ENCODE results near the gene PRKCH. TPM values are rescaled to one million over a fixed set of nuclear protein-coding genes. Genes with fewer than 3 reads are reported as not detected.

The PRKCH gene
- total and polyA plus RNA-seq, 2 of the 13 experiments (the other 11 are each of a cell fraction or from before 2014, with no cell fraction given) = 0.48 to 1.3 TPM

GRCh38 chr14:61472011-61472672 lies 150.8 kb downstream of the PRKCH start (continued):
- TF ChIP-seq TP53 (CRISPR knock-in tag; conservative IDR thresholded peaks at IDR 0.05) (no peak), FOXA3 (CRISPR knock-in tag; IDR thresholded peaks at IDR 0.05) (peak; percentile 14; the same call in 1 of the 2 replicates), ZXDC (CRISPR knock-in tag; IDR thresholded peaks at IDR 0.05) (no peak), ZNF660 (CRISPR knock-in tag; IDR thresholded peaks at IDR 0.05; ENCODE audit: borderline replicate concordance, low read depth) (no peak), RARA (CRISPR knock-in tag; IDR thresholded peaks at IDR 0.05) (0 out of 2 replicates have a peak, but pooled peaks have one; percentile 11), ZNF530 (CRISPR knock-in tag; IDR thresholded peaks at IDR 0.05; ENCODE audit: low read depth) (no peak), MAFK (conservative IDR thresholded peaks at IDR 0.05 in 1 of 2, IDR thresholded peaks at IDR 0.05 in 1 of 2; ENCODE audit: low read length in 2 of 2) (peak; percentile 82 to 88), ARID5B (CRISPR knock-in tag; IDR thresholded peaks at IDR 0.05) (peak; percentile 73), ZSCAN30 (CRISPR knock-in tag; IDR thresholded peaks at IDR 0.05) (no peak), NFKBIZ (CRISPR knock-in tag; IDR thresholded peaks at IDR 0.05) (no peak), ZUFSP (CRISPR knock-in tag; IDR thresholded peaks at IDR 0.05; ENCODE audit: borderline replicate concordance) (no peak), MXI1 (IDR thresholded peaks at IDR 0.05; ENCODE audit: borderline replicate concordance, low read depth, low read length) (0 out of 3 replicates have a peak, but pooled peaks have one; percentile 16), ZNF362 (CRISPR knock-in tag; IDR thresholded peaks at IDR 0.05; ENCODE audit: borderline replicate concordance) (peak; percentile 44; the same call in 1 of the 2 replicates), ZNF557 (CRISPR knock-in tag; IDR thresholded peaks at IDR 0.05) (no peak), E2F5 (CRISPR knock-in tag; conservative IDR thresholded peaks at IDR 0.05) (no peak), FOSL2 (CRISPR knock-in tag; IDR thresholded peaks at IDR 0.05) (peak; percentile 87), SOX6 (IDR thresholded peaks at IDR 0.05) (no peak), SOX6 (CRISPR knock-in tag; IDR thresholded peaks at IDR 0.05) (peak; percentile 11; the same call in 1 of the 2 replicates), SRSF9 (IDR thresholded peaks at IDR 0.05; ENCODE audit: borderline replicate concordance, insufficient read depth, low read depth, low read length, poor library complexity, severe bottlenecking) (no peak)
